ENCODE data around the gene IQSEC1. TPM values are rescaled to one million over a fixed set of nuclear protein-coding genes. Genes with fewer than 3 reads are reported as not detected.

IQSEC1 gene
- polyA plus RNA-seq, 2 of the 4 experiments (the other 2 are of a cell fraction) = 3.7 to 10.7 TPM

DNA sequence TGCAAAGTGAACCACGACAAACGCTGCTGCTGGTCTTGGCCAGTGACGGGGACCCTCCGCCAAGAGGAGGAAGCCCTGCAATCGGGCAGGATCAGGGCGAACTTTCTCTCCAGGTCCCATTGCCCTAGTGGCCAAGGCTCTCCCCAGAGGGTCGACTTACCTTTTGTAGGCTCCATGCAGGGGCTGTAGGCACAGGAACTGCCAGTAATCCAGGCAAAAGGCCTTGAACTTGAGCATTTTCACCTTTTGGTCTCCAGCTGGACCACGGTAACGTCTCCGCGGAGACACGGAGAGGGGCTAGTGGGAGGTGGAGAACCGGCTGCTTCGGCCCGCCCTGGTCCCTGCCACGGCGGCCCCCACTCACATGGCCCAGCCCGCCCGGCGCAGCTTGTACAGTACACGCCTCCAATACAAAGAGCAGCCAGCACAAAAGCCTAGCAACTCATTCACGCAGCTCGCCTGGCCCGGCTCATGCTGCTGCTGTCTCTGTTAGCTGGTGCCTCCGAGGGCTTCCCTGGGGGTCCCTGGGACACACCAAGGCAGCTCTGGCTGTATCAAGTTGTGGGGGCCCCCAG, 31.0 kb downstream of the IQSEC1 start:
- no peaks in the 10 kb centered on the region for H3K4me1 ChIP-seq
- no peak for FAIRE-seq
- CTCF ChIA-PET = interaction anchor here (0.5 to 1.1 kb wide), 3 partner anchors 10 to 53 kb away, joined by 3 read pairs; no protein-coding TSS in a partner anchor

GRCh38 chr3:13041113-13041776, 32.0 kb downstream of the IQSEC1 start:
- CTCF ChIA-PET = no interaction called here
- WGBS (ENCODE audit: missing lambda C conversion rate) = 87% methylated on average over 21 of the region's 26 CpGs
- Histone ChIP-seq H3K4me2 (no peak overlapping the region), H3K4me1 (no peaks in the 10 kb centered on the region), H3K9me3 (no peaks in the 10 kb centered on the region), H3K27ac (no peak overlapping the region), H3K4me3 (no peak overlapping the region)
- no peak for DNase-seq (ENCODE audit: low read depth in 1 of 2, low spot score in 1 of 2)
- POLR2A ChIA-PET = no interaction called here
- TF ChIP-seq NR3C1 (IDR thresholded peaks at IDR 0.05) (no peak), HEYL (CRISPR knock-in tag; IDR thresholded peaks at IDR 0.05) (no peak)
- no peak for ATAC-seq
- no peak for FAIRE-seq

More for the DNA sequence above, 31.0 kb downstream of the IQSEC1 start:
- H3K4me3 ChIP-seq = no peak overlapping the region
- POLR2A ChIA-PET = no interaction called here
- DNase-seq (ENCODE audit: low read depth in 1 of 2, low spot score in 1 of 2) = no peak
- no peak for ATAC-seq
- no peak overlapping the region for H3K4me2 ChIP-seq
- TF ChIP-seq NFE2L2 (conservative IDR thresholded peaks at IDR 0.05; ENCODE audit: low read length) = no peak
- TF ChIP-seq, protein P1, sequence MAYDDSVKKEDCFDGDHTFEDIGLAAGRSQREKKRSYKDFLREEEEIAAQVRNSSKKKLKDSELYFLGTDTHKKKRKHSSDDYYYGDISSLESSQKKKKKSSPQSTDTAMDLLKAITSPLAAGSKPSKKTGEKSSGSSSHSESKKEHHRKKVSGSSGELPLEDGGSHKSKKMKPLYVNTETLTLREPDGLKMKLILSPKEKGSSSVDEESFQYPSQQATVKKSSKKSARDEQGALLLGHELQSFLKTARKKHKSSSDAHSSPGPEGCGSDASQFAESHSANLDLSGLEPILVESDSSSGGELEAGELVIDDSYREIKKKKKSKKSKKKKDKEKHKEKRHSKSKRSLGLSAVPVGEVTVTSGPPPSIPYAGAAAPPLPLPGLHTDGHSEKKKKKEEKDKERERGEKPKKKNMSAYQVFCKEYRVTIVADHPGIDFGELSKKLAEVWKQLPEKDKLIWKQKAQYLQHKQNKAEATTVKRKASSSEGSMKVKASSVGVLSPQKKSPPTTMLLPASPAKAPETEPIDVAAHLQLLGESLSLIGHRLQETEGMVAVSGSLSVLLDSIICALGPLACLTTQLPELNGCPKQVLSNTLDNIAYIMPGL (CRISPR knock-in tag; IDR thresholded peaks at IDR 0.05; ENCODE audit: borderline replicate concordance) = no peak
- no peak for TF ChIP-seq TP53 (CRISPR knock-in tag; IDR thresholded peaks at IDR 0.05)
- no peak for TF ChIP-seq FOSL2 (IDR thresholded peaks at IDR 0.05)
- no peak for TF ChIP-seq FOSL2 (CRISPR knock-in tag; IDR thresholded peaks at IDR 0.05)
- 78% methylated on average over 18 of the region's 25 CpGs for WGBS (ENCODE audit: missing lambda C conversion rate)
- H3K27ac ChIP-seq = no peak overlapping the region
- H3K9me3 ChIP-seq = no peaks in the 10 kb centered on the region

GRCh38 chr3:13040361-13041074, 32.7 kb downstream of the IQSEC1 start:
- Histone ChIP-seq H3K9me3 (no peaks in the 10 kb centered on the region), H3K27ac (no peak overlapping the region), H3K4me2 (no peak overlapping the region), H3K4me3 (no peak overlapping the region), H3K4me1 (no peaks in the 10 kb centered on the region)
- POLR2A ChIA-PET = no interaction called here
- FAIRE-seq = no peak
- WGBS (ENCODE audit: missing lambda C conversion rate) = 78% methylated on average over 11 of the region's 12 CpGs
- CTCF ChIA-PET = interaction anchor here (1.1 to 1.4 kb wide), 2 partner anchors 10 to 51 kb away, joined by 3 to 4 read pairs; no protein-coding TSS in a partner anchor
- no peak for DNase-seq (ENCODE audit: low read depth in 1 of 2, low spot score in 1 of 2)
- no peak for TF ChIP-seq ATOH8 (CRISPR knock-in tag; IDR thresholded peaks at IDR 0.05; ENCODE audit: low read depth)
- no peak for TF ChIP-seq POLR2A (IDR thresholded peaks at IDR 0.05; ENCODE audit: low read length)
- TF ChIP-seq, protein P2, sequence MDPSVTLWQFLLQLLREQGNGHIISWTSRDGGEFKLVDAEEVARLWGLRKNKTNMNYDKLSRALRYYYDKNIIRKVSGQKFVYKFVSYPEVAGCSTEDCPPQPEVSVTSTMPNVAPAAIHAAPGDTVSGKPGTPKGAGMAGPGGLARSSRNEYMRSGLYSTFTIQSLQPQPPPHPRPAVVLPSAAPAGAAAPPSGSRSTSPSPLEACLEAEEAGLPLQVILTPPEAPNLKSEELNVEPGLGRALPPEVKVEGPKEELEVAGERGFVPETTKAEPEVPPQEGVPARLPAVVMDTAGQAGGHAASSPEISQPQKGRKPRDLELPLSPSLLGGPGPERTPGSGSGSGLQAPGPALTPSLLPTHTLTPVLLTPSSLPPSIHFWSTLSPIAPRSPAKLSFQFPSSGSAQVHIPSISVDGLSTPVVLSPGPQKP (IDR thresholded peaks at IDR 0.05; ENCODE audit: low read depth, low read length) = no peak
- no peak for TF ChIP-seq BCL3 (IDR thresholded peaks at IDR 0.05)
- TF ChIP-seq HOXA7 (CRISPR knock-in tag; IDR thresholded peaks at IDR 0.05) = no peak
- TF ChIP-seq, protein P3, sequence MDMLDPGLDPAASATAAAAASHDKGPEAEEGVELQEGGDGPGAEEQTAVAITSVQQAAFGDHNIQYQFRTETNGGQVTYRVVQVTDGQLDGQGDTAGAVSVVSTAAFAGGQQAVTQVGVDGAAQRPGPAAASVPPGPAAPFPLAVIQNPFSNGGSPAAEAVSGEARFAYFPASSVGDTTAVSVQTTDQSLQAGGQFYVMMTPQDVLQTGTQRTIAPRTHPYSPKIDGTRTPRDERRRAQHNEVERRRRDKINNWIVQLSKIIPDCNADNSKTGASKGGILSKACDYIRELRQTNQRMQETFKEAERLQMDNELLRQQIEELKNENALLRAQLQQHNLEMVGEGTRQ (IDR thresholded peaks at IDR 0.05) = no peak
- no peak for TF ChIP-seq ZC3H11A (IDR thresholded peaks at IDR 0.05)
- no peak for TF ChIP-seq ZFP36 (IDR thresholded peaks at IDR 0.05; ENCODE audit: borderline replicate concordance, partially characterized antibody)
- no peak for TF ChIP-seq RNF2 (IDR thresholded peaks at IDR 0.05; ENCODE audit: borderline replicate concordance, low read depth)
- no peak for TF ChIP-seq PHF8 (IDR thresholded peaks at IDR 0.05; ENCODE audit: borderline replicate concordance, low read depth)
- no peak for TF ChIP-seq EHMT2 (IDR thresholded peaks at IDR 0.05; ENCODE audit: low read depth)
- TF ChIP-seq, protein P4, sequence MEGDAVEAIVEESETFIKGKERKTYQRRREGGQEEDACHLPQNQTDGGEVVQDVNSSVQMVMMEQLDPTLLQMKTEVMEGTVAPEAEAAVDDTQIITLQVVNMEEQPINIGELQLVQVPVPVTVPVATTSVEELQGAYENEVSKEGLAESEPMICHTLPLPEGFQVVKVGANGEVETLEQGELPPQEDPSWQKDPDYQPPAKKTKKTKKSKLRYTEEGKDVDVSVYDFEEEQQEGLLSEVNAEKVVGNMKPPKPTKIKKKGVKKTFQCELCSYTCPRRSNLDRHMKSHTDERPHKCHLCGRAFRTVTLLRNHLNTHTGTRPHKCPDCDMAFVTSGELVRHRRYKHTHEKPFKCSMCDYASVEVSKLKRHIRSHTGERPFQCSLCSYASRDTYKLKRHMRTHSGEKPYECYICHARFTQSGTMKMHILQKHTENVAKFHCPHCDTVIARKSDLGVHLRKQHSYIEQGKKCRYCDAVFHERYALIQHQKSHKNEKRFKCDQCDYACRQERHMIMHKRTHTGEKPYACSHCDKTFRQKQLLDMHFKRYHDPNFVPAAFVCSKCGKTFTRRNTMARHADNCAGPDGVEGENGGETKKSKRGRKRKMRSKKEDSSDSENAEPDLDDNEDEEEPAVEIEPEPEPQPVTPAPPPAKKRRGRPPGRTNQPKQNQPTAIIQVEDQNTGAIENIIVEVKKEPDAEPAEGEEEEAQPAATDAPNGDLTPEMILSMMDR (IDR thresholded peaks at IDR 0.05) = no peak
- no peak for TF ChIP-seq CHD2 (IDR thresholded peaks at IDR 0.05; ENCODE audit: low read length, partially characterized antibody)
- ATAC-seq = peak in 1 of 2 experiments; percentile 38; a peak in 3 of 6 replicates

Data from A549 (cell line).